WTC11 (cell line): ENCODE data around the gene IL23R. TPM values are rescaled to one million over a fixed set of nuclear protein-coding genes. Genes with fewer than 3 reads are reported as not detected.

ENCODE experiments used
- ATAC-seq: fragments of 200-7000 bp; cut with Tn5 transposase; 2 replicates; pipeline ENCODE4 v1.10.0; 2021; ENCODE audit warnings: mild to moderate bottlenecking, moderate library complexity
- CTCF ChIA-PET: fragments of 300-600 bp; sonication (Branson Sonifier 250); formaldehyde crosslinking; loops from one replicate; lab custom pipeline; 2021; ENCODE audit warnings: antibody characterized with exemption; lab: Charles Lee
- POLR2A ChIA-PET: fragments of 350-600 bp; sonication (Branson Sonifier 250); formaldehyde crosslinking; loops from one replicate; lab custom pipeline; 2021; ENCODE audit warnings: antibody characterized with exemption; lab: Charles Lee
- DNase-seq: peaks from one replicate; pipeline ENCODE4 v3.0.0; 2021; ENCODE audit warnings: low spot score
- H3K27ac Mint-ChIP-seq: 2 replicates; pipeline ENCODE4 v1.8.0; 2021; ENCODE audit warnings: mixed read lengths
- H3K27me3 Mint-ChIP-seq: 2 replicates; pipeline ENCODE4 v1.8.0; 2021; ENCODE audit warnings: low read depth, mild to moderate bottlenecking, moderate library complexity, mixed read lengths
- H3K36me3 Mint-ChIP-seq: 2 replicates; pipeline ENCODE4 v1.8.0; 2021; ENCODE audit warnings: mixed read lengths
- H3K4me1 Mint-ChIP-seq: 2 replicates; pipeline ENCODE4 v1.8.0; 2022; ENCODE audit warnings: mixed read lengths
- H3K4me3 Mint-ChIP-seq: 2 replicates; pipeline ENCODE4 v1.8.0; 2021; ENCODE audit warnings: mild to moderate bottlenecking, moderate library complexity, mixed read lengths
- H3K9me3 Mint-ChIP-seq: 2 replicates; pipeline ENCODE4 v1.8.0; 2021; ENCODE audit warnings: mixed read lengths
- AR ChIP-seq: fragments of 250-450 bp; sonication (Bioruptor Pico); IDR thresholded peaks from 2 replicates; pipeline ENCODE4 v1.9.0; 2021; ENCODE audit warnings: mild to moderate bottlenecking
- E2F4 ChIP-seq: sonication (generic); formaldehyde crosslinking; IDR thresholded peaks from 2 replicates; pipeline ENCODE4 v1.8.1; 2022; ENCODE audit warnings: low read depth, mild to moderate bottlenecking, moderate library complexity, missing genetic modification reagents, borderline replicate concordance
- FOXJ3 ChIP-seq: sonication (generic); formaldehyde crosslinking; IDR thresholded peaks from 2 replicates; pipeline ENCODE4 v1.9.0; 2021; ENCODE audit warnings: missing genetic modification reagents, mild to moderate bottlenecking, borderline replicate concordance
- GABPB1 ChIP-seq: sonication (generic); formaldehyde crosslinking; IDR thresholded peaks from 2 replicates; pipeline ENCODE4 v1.8.1; 2023; ENCODE audit warnings: mild to moderate bottlenecking, missing genetic modification reagents
- GRHL2 ChIP-seq: fragments of 250-450 bp; sonication (Bioruptor Pico); IDR thresholded peaks from 2 replicates; pipeline ENCODE4 v1.8.0; 2022; ENCODE audit warnings: mild to moderate bottlenecking, moderate library complexity; ENCODE audit not compliant: insufficient replicate concordance, severe bottlenecking
- HMGXB4 ChIP-seq: sonication (generic); formaldehyde crosslinking; IDR thresholded peaks from 2 replicates; pipeline ENCODE4 v1.8.1; 2023; ENCODE audit warnings: mild to moderate bottlenecking, moderate library complexity, missing genetic modification reagents
- JAZF1 ChIP-seq: fragments of 250-450 bp; sonication (Bioruptor Pico); IDR thresholded peaks from 2 replicates; pipeline ENCODE4 v1.9.0; 2021; ENCODE audit warnings: moderate library complexity, mild to moderate bottlenecking, inconsistent platforms
- NFE2L1 ChIP-seq: sonication (generic); formaldehyde crosslinking; IDR thresholded peaks from 2 replicates; pipeline ENCODE4 v1.8.1; 2023; ENCODE audit warnings: missing genetic modification reagents
- SMAD4 ChIP-seq: sonication (generic); formaldehyde crosslinking; IDR thresholded peaks from 2 replicates; pipeline ENCODE4 v1.8.0; 2022; ENCODE audit warnings: mild to moderate bottlenecking, missing genetic modification reagents
- TEAD4 ChIP-seq: sonication (generic); formaldehyde crosslinking; IDR thresholded peaks from 2 replicates; pipeline ENCODE4 v1.8.0; 2022; ENCODE audit warnings: mild to moderate bottlenecking, missing genetic modification reagents
- USF2 ChIP-seq: sonication (generic); formaldehyde crosslinking; IDR thresholded peaks from 2 replicates; pipeline ENCODE4 v1.8.1; 2023; ENCODE audit warnings: mild to moderate bottlenecking, missing genetic modification reagents, moderate library complexity
- ZBTB21 ChIP-seq: sonication (generic); formaldehyde crosslinking; IDR thresholded peaks from 2 replicates; pipeline ENCODE4 v1.8.1; 2023; ENCODE audit warnings: mild to moderate bottlenecking, missing genetic modification reagents, borderline replicate concordance
- ZNF396 ChIP-seq: fragments of 250-450 bp; sonication (Bioruptor Pico); IDR thresholded peaks from 2 replicates; pipeline ENCODE4 v1.8.0; 2021; ENCODE audit warnings: mild to moderate bottlenecking, moderate library complexity, borderline replicate concordance
- ZNF671 ChIP-seq: fragments of 250-450 bp; sonication (Bioruptor Pico); IDR thresholded peaks from 2 replicates; pipeline ENCODE4 v1.8.0; 2021; ENCODE audit warnings: mild to moderate bottlenecking
- total RNA-seq: library from RNA; stranded (reverse); gene quantifications from 3 replicates; pipeline ENCODE4 v1.2.3, GENCODE V29; 2021
- TF ChIP-seq, protein P1 (sequence below): sonication (generic); formaldehyde crosslinking; IDR thresholded peaks from 2 replicates; pipeline ENCODE4 v1.8.1; 2022; ENCODE audit warnings: mild to moderate bottlenecking, moderate library complexity, missing genetic modification reagents
- TF ChIP-seq, protein P2 (sequence below): sonication (generic); formaldehyde crosslinking; IDR thresholded peaks from 2 replicates; pipeline ENCODE4 v1.8.1; 2023; ENCODE audit warnings: mild to moderate bottlenecking, missing genetic modification reagents, borderline replicate concordance

IL23R gene
- total RNA-seq, 1 experiment from 2014 or later: not detected

- TF ChIP-seq, protein P1, sequence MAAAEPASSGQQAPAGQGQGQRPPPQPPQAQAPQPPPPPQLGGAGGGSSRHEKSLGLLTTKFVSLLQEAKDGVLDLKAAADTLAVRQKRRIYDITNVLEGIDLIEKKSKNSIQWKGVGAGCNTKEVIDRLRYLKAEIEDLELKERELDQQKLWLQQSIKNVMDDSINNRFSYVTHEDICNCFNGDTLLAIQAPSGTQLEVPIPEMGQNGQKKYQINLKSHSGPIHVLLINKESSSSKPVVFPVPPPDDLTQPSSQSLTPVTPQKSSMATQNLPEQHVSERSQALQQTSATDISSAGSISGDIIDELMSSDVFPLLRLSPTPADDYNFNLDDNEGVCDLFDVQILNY (CRISPR knock-in tag): no peak
- no peak for TF ChIP-seq JAZF1 (CRISPR knock-in tag)
- TF ChIP-seq AR (CRISPR knock-in tag): no peak
- TF ChIP-seq, all 79 proteins: peak for 0
Observed at GRCh38 chr1:67280696-67281095, 114.4 kb downstream of the IL23R start (continued).

- ATAC-seq: no peak
Observed at GRCh38 chr1:67281244-67281643, 115.0 kb downstream of the IL23R start.

GRCh38 chr1:67285780-67286488 is 119.7 kb downstream of the IL23R start:
- Mint-ChIP-seq H3K4me1 (no peaks in the 10 kb centered on the region), H3K27ac (no peak overlapping the region), H3K27me3 (0 out of 2 replicates have a peak, but pooled peaks cover 3% of the 10 kb centered on the region), H3K9me3 (peaks cover 10% of the 10 kb centered on the region), H3K4me3 (no peak overlapping the region), H3K36me3 (no peaks in the 10 kb centered on the region)
- CTCF ChIA-PET: no interaction called here
- ATAC-seq: no peak
- POLR2A ChIA-PET: no interaction called here
- DNase-seq: no peak
- TF ChIP-seq NFE2L1 (CRISPR knock-in tag): no peak
- TF ChIP-seq ZNF396 (CRISPR knock-in tag): no peak
- no peak for TF ChIP-seq HMGXB4 (CRISPR knock-in tag)
- no peak for TF ChIP-seq FOXJ3
- no peak for TF ChIP-seq GRHL2 (CRISPR knock-in tag)
- TF ChIP-seq ZBTB21 (CRISPR knock-in tag): no peak
- TF ChIP-seq JAZF1 (CRISPR knock-in tag): no peak
- no peak for TF ChIP-seq TEAD4 (CRISPR knock-in tag)
- TF ChIP-seq E2F4 (CRISPR knock-in tag): no peak
- TF ChIP-seq ZNF671: no peak
- TF ChIP-seq, protein P1 (CRISPR knock-in tag): no peak
- no peak for TF ChIP-seq USF2 (CRISPR knock-in tag)
- no peak for TF ChIP-seq SMAD4 (CRISPR knock-in tag)
- no peak for TF ChIP-seq GABPB1 (CRISPR knock-in tag)

More at GRCh38 chr1:67281244-67281643, 115.0 kb downstream of the IL23R start:
- CTCF ChIA-PET: interaction anchor here (1.1 to 1.9 kb wide), 2 partner anchors 68 to 70 kb away, joined by 3 to 5 read pairs; no protein-coding TSS in a partner anchor
- Mint-ChIP-seq H3K27ac (no peak overlapping the region), H3K27me3 (peaks cover 3% of the 10 kb centered on the region; the same call in 1 of the 2 replicates), H3K4me1 (no peaks in the 10 kb centered on the region)
- no peak for DNase-seq
- POLR2A ChIA-PET: no interaction called here
- TF ChIP-seq, protein P2, sequence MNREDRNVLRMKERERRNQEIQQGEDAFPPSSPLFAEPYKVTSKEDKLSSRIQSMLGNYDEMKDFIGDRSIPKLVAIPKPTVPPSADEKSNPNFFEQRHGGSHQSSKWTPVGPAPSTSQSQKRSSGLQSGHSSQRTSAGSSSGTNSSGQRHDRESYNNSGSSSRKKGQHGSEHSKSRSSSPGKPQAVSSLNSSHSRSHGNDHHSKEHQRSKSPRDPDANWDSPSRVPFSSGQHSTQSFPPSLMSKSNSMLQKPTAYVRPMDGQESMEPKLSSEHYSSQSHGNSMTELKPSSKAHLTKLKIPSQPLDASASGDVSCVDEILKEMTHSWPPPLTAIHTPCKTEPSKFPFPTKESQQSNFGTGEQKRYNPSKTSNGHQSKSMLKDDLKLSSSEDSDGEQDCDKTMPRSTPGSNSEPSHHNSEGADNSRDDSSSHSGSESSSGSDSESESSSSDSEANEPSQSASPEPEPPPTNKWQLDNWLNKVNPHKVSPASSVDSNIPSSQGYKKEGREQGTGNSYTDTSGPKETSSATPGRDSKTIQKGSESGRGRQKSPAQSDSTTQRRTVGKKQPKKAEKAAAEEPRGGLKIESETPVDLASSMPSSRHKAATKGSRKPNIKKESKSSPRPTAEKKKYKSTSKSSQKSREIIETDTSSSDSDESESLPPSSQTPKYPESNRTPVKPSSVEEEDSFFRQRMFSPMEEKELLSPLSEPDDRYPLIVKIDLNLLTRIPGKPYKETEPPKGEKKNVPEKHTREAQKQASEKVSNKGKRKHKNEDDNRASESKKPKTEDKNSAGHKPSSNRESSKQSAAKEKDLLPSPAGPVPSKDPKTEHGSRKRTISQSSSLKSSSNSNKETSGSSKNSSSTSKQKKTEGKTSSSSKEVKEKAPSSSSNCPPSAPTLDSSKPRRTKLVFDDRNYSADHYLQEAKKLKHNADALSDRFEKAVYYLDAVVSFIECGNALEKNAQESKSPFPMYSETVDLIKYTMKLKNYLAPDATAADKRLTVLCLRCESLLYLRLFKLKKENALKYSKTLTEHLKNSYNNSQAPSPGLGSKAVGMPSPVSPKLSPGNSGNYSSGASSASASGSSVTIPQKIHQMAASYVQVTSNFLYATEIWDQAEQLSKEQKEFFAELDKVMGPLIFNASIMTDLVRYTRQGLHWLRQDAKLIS: no peak
- TF ChIP-seq, all 79 proteins: peak for 0
- no peaks in the 10 kb centered on the region for H3K36me3 Mint-ChIP-seq
- H3K9me3 Mint-ChIP-seq: peaks cover 5% of the 10 kb centered on the region
- H3K4me3 Mint-ChIP-seq: no peak overlapping the region
